Activated CD4-positive, alpha-beta T cell treated with anti-CD3 and anti-CD28 coated beads, Interleukin-2, amount 10 ng/mL, durations not matched to agents 24 days and 14 days (primary cell): ENCODE measurements around the gene ACO1. TPM values are rescaled to one million over a fixed set of nuclear protein-coding genes. Genes with fewer than 3 reads are reported as not detected.

Experiments used
- DNase-seq: peaks from one replicate; pipeline ENCODE4 v3.0.0; 2022
- H3K27ac Mint-ChIP-seq: one replicate; pipeline ENCODE4 v1.8.0; 2022; ENCODE audit warnings: mild to moderate bottlenecking, mixed read lengths
- H3K27me3 Mint-ChIP-seq: one replicate; pipeline ENCODE4 v1.8.0; 2022; ENCODE audit warnings: mixed read lengths
- H3K36me3 Mint-ChIP-seq: one replicate; pipeline ENCODE4 v1.8.0; 2022; ENCODE audit warnings: low read depth, mild to moderate bottlenecking, mixed read lengths
- H3K4me1 Mint-ChIP-seq: one replicate; pipeline ENCODE4 v1.8.0; 2021; ENCODE audit warnings: mixed read lengths
- H3K4me3 Mint-ChIP-seq: one replicate; pipeline ENCODE4 v1.8.0; 2022; ENCODE audit warnings: mild to moderate bottlenecking, moderate library complexity, mixed read lengths
- H3K9me3 Mint-ChIP-seq: one replicate; pipeline ENCODE4 v1.8.0; 2021; ENCODE audit warnings: mixed read lengths
- intact Hi-C: fragments of 100-400 bp; cut with micrococcal nuclease; formaldehyde crosslinking; loops from one replicate; pipeline ENCODE4 v1.15.1; 2023
- total RNA-seq: library from RNA; stranded (reverse); gene quantifications from 2 replicates; pipeline ENCODE4 v1.2.3, GENCODE V29; 2022

The ACO1 gene
- total RNA-seq, 1 donor from 2014 or later = 7.4 TPM

GRCh38 chr9:32414856-32415255 lies 30.4 kb downstream of the ACO1 start:
- H3K36me3 Mint-ChIP-seq = peaks cover 14% of the 10 kb centered on the region

GRCh38 chr9:32419921-32420320 lies 35.5 kb downstream of the ACO1 start:
- Mint-ChIP-seq H3K27ac (no peak overlapping the region), H3K4me1 (no peaks in the 10 kb centered on the region), H3K9me3 (no peaks in the 10 kb centered on the region), H3K27me3 (no peaks in the 10 kb centered on the region), H3K4me3 (no peak overlapping the region), H3K36me3 (peaks cover 23% of the 10 kb centered on the region)
- intact Hi-C loops = no loop called here
- no peak for DNase-seq

More at GRCh38 chr9:32414856-32415255, 30.4 kb downstream of the ACO1 start:
- intact Hi-C loops = no loop called here
- Mint-ChIP-seq H3K4me3 (no peak overlapping the region), H3K9me3 (no peaks in the 10 kb centered on the region), H3K4me1 (no peaks in the 10 kb centered on the region), H3K27me3 (no peaks in the 10 kb centered on the region), H3K27ac (no peak overlapping the region)
- DNase-seq = no peak

- intact Hi-C loops = no loop called here
- no peak for DNase-seq
- peaks cover 3% of the 10 kb centered on the region for H3K4me1 Mint-ChIP-seq
- H3K27me3 Mint-ChIP-seq = no peaks in the 10 kb centered on the region
- peaks cover 27% of the 10 kb centered on the region for H3K36me3 Mint-ChIP-seq
- no peak overlapping the region for H3K27ac Mint-ChIP-seq
- no peak overlapping the region for H3K4me3 Mint-ChIP-seq
- no peaks in the 10 kb centered on the region for H3K9me3 Mint-ChIP-seq
Observed at GRCh38 chr9:32422237-32422806, 37.9 kb downstream of the ACO1 start.

GRCh38 chr9:32423371-32423770 lies 38.9 kb downstream of the ACO1 start:
- Mint-ChIP-seq H3K27me3 (no peaks in the 10 kb centered on the region), H3K27ac (no peak overlapping the region), H3K4me3 (no peak overlapping the region), H3K9me3 (no peaks in the 10 kb centered on the region), H3K36me3 (peaks cover 28% of the 10 kb centered on the region), H3K4me1 (peaks cover 4% of the 10 kb centered on the region)
- DNase-seq = no peak
- intact Hi-C loops = no loop called here

GRCh38 chr9:32424616-32425015 lies 40.2 kb downstream of the ACO1 start:
- intact Hi-C loops = no loop called here
- Mint-ChIP-seq H3K27me3 (no peaks in the 10 kb centered on the region), H3K4me3 (no peak overlapping the region), H3K36me3 (peaks cover 24% of the 10 kb centered on the region), H3K27ac (no peak overlapping the region), H3K4me1 (peaks cover 4% of the 10 kb centered on the region), H3K9me3 (no peaks in the 10 kb centered on the region)
- DNase-seq = no peak

- no peak overlapping the region for H3K4me3 Mint-ChIP-seq
- intact Hi-C loops = no loop called here
- H3K4me1 Mint-ChIP-seq = peaks cover 4% of the 10 kb centered on the region
- H3K27me3 Mint-ChIP-seq = no peaks in the 10 kb centered on the region
- DNase-seq = no peak
- no peaks in the 10 kb centered on the region for H3K9me3 Mint-ChIP-seq
- no peak overlapping the region for H3K27ac Mint-ChIP-seq
- H3K36me3 Mint-ChIP-seq = peaks cover 30% of the 10 kb centered on the region
Observed at GRCh38 chr9:32426278-32426939, 42.0 kb downstream of the ACO1 start.

GRCh38 chr9:32427111-32427873 lies 42.8 kb downstream of the ACO1 start:
- Mint-ChIP-seq H3K27me3 (no peaks in the 10 kb centered on the region), H3K36me3 (peaks cover 28% of the 10 kb centered on the region), H3K4me1 (peaks cover 4% of the 10 kb centered on the region), H3K4me3 (no peak overlapping the region), H3K27ac (no peak overlapping the region), H3K9me3 (no peaks in the 10 kb centered on the region)
- no peak for DNase-seq
- intact Hi-C loops = no loop called here

- H3K27me3 Mint-ChIP-seq = no peaks in the 10 kb centered on the region
- no peak overlapping the region for H3K27ac Mint-ChIP-seq
- DNase-seq = no peak
- no peak overlapping the region for H3K4me3 Mint-ChIP-seq
- no peaks in the 10 kb centered on the region for H3K9me3 Mint-ChIP-seq
- H3K4me1 Mint-ChIP-seq = peaks cover 4% of the 10 kb centered on the region
- H3K36me3 Mint-ChIP-seq = peaks cover 16% of the 10 kb centered on the region
- intact Hi-C loops = no loop called here
Observed at GRCh38 chr9:32430720-32431119, 46.3 kb downstream of the ACO1 start.

- H3K27ac Mint-ChIP-seq = no peak overlapping the region
- peaks cover 17% of the 10 kb centered on the region for H3K36me3 Mint-ChIP-seq
- H3K4me1 Mint-ChIP-seq = peaks cover 4% of the 10 kb centered on the region
- H3K27me3 Mint-ChIP-seq = no peaks in the 10 kb centered on the region
- H3K4me3 Mint-ChIP-seq = no peak overlapping the region
- H3K9me3 Mint-ChIP-seq = no peaks in the 10 kb centered on the region
- no peak for DNase-seq
- intact Hi-C loops = no loop called here
Observed at GRCh38 chr9:32431196-32431595, 46.8 kb downstream of the ACO1 start.

- Mint-ChIP-seq H3K4me3 (no peak overlapping the region), H3K27me3 (no peaks in the 10 kb centered on the region), H3K27ac (no peak overlapping the region), H3K9me3 (no peaks in the 10 kb centered on the region), H3K4me1 (peaks cover 4% of the 10 kb centered on the region), H3K36me3 (peaks cover 23% of the 10 kb centered on the region)
- intact Hi-C loops = loop anchor here (1.0 kb wide), 1 partner anchor 53 kb away; no protein-coding TSS in a partner anchor
- DNase-seq = peak; percentile 72
Observed at GRCh38 chr9:32431940-32432555, 47.6 kb downstream of the ACO1 start.

- intact Hi-C loops = no loop called here
- no peak overlapping the region for H3K4me3 Mint-ChIP-seq
Observed at GRCh38 chr9:32434892-32435291, 50.4 kb downstream of the ACO1 start.

GRCh38 chr9:32441678-32442077 lies 57.2 kb downstream of the ACO1 start:
- peaks cover 2% of the 10 kb centered on the region for H3K4me1 Mint-ChIP-seq
- no peak for DNase-seq
- peaks cover 52% of the 10 kb centered on the region for H3K36me3 Mint-ChIP-seq
- H3K9me3 Mint-ChIP-seq = peaks cover 6% of the 10 kb centered on the region
- H3K27me3 Mint-ChIP-seq = no peaks in the 10 kb centered on the region
- intact Hi-C loops = no loop called here
- no peak overlapping the region for H3K27ac Mint-ChIP-seq
- no peak overlapping the region for H3K4me3 Mint-ChIP-seq

More at GRCh38 chr9:32434892-32435291, 50.4 kb downstream of the ACO1 start:
- Mint-ChIP-seq H3K9me3 (no peaks in the 10 kb centered on the region), H3K27me3 (no peaks in the 10 kb centered on the region), H3K4me1 (peaks cover 2% of the 10 kb centered on the region), H3K36me3 (peaks cover 27% of the 10 kb centered on the region), H3K27ac (no peak overlapping the region)
- DNase-seq = no peak

- Mint-ChIP-seq H3K9me3 (peaks cover 6% of the 10 kb centered on the region), H3K36me3 (peaks cover 57% of the 10 kb centered on the region), H3K4me1 (peaks cover 2% of the 10 kb centered on the region), H3K27me3 (no peaks in the 10 kb centered on the region), H3K27ac (no peak overlapping the region), H3K4me3 (no peak overlapping the region)
- DNase-seq = no peak
- intact Hi-C loops = no loop called here
Observed at GRCh38 chr9:32442433-32442832, 58.0 kb downstream of the ACO1 start.

- H3K4me1 Mint-ChIP-seq = no peaks in the 10 kb centered on the region
- H3K27ac Mint-ChIP-seq = no peak overlapping the region
- no peaks in the 10 kb centered on the region for H3K27me3 Mint-ChIP-seq
- H3K36me3 Mint-ChIP-seq = peaks cover 70% of the 10 kb centered on the region
- intact Hi-C loops = no loop called here
- peaks cover 6% of the 10 kb centered on the region for H3K9me3 Mint-ChIP-seq
- no peak for DNase-seq
- no peak overlapping the region for H3K4me3 Mint-ChIP-seq
Observed at GRCh38 chr9:32449969-32450368, 65.5 kb downstream of the ACO1 start.
